Measurements from ENCODE around the gene NCKIPSD.
A peak's percentile ranks its signal among the peaks of the same experiment; 100 is the strongest.

The NCKIPSD gene

GRCh38 chr3:48636149-48636655 lies 49.5 kb downstream of the NCKIPSD start:
- no peak for TF ChIP-seq GATA1 (IDR thresholded peaks at IDR 0.05; ENCODE audit: low read depth, low read length)
- TF ChIP-seq POLR2A (IDR thresholded peaks at IDR 0.05; ENCODE audit: low read length), result no peak
- no peak for DNase-seq

- peak; percentile 58 for TF ChIP-seq POLR2A (IDR thresholded peaks at IDR 0.05; ENCODE audit: low read length)
- no peak for TF ChIP-seq GATA1 (IDR thresholded peaks at IDR 0.05; ENCODE audit: low read depth, low read length)
- peak; percentile 96 to 97 for DNase-seq
These were observed 50.3 kb downstream of the NCKIPSD start, which contains the start of gene SLC26A6 for GRCh38 chr3:48635222-48636021. TSS of gene SLC26A6 (minus strand) at chr3:48635461. CDS start at chr3:48635393, 68 bp downstream.

GRCh38 chr3:48634661-48635221 lies 51.0 kb downstream of the NCKIPSD start:
- peak; percentile 61 to 64 for DNase-seq

GRCh38 chr3:48633743-48634142 lies 52.0 kb downstream of the NCKIPSD start:
- TF ChIP-seq GATA1 (IDR thresholded peaks at IDR 0.05; ENCODE audit: low read depth, low read length) (no peak), POLR2A (IDR thresholded peaks at IDR 0.05; ENCODE audit: low read length) (no peak)
- DNase-seq, result no peak

More at GRCh38 chr3:48634661-48635221, 51.0 kb downstream of the NCKIPSD start:
- TF ChIP-seq POLR2A (IDR thresholded peaks at IDR 0.05; ENCODE audit: low read length) (no peak), GATA1 (IDR thresholded peaks at IDR 0.05; ENCODE audit: low read depth, low read length) (no peak)

GRCh38 chr3:48633256-48633655 lies 52.5 kb downstream of the NCKIPSD start:
- TF ChIP-seq POLR2A (IDR thresholded peaks at IDR 0.05; ENCODE audit: low read length) (no peak), GATA1 (IDR thresholded peaks at IDR 0.05; ENCODE audit: low read depth, low read length) (no peak)
- no peak for DNase-seq

- no peak for DNase-seq
These were observed 53.9 kb downstream of the NCKIPSD start for GRCh38 chr3:48631516-48632448.

GRCh38 chr3:48630833-48631232 lies 54.9 kb downstream of the NCKIPSD start:
- DNase-seq, result no peak
- TF ChIP-seq GATA1 (IDR thresholded peaks at IDR 0.05; ENCODE audit: low read depth, low read length), result no peak
- no peak for TF ChIP-seq POLR2A (IDR thresholded peaks at IDR 0.05; ENCODE audit: low read length)

More at GRCh38 chr3:48631516-48632448, 53.9 kb downstream of the NCKIPSD start:
- TF ChIP-seq POLR2A (IDR thresholded peaks at IDR 0.05; ENCODE audit: low read length) (no peak), GATA1 (IDR thresholded peaks at IDR 0.05; ENCODE audit: low read depth, low read length) (no peak)

- no peak for DNase-seq
- no peak for TF ChIP-seq GATA1 (IDR thresholded peaks at IDR 0.05; ENCODE audit: low read depth, low read length)
- no peak for TF ChIP-seq POLR2A (IDR thresholded peaks at IDR 0.05; ENCODE audit: low read length)
These were observed 55.3 kb downstream of the NCKIPSD start for GRCh38 chr3:48630407-48630806.

GRCh38 chr3:48629894-48630293 lies 55.8 kb downstream of the NCKIPSD start:
- TF ChIP-seq GATA1 (IDR thresholded peaks at IDR 0.05; ENCODE audit: low read depth, low read length) (no peak), POLR2A (IDR thresholded peaks at IDR 0.05; ENCODE audit: low read length) (no peak)
- no peak for DNase-seq

- DNase-seq, result no peak
- TF ChIP-seq GATA1 (IDR thresholded peaks at IDR 0.05; ENCODE audit: low read depth, low read length) (no peak), POLR2A (IDR thresholded peaks at IDR 0.05; ENCODE audit: low read length) (no peak)
These were observed 57.3 kb downstream of the NCKIPSD start for GRCh38 chr3:48628277-48629017.

- DNase-seq, result no peak
- no peak for TF ChIP-seq POLR2A (IDR thresholded peaks at IDR 0.05; ENCODE audit: low read length)
- TF ChIP-seq GATA1 (IDR thresholded peaks at IDR 0.05; ENCODE audit: low read depth, low read length), result no peak
These were observed 60.1 kb downstream of the NCKIPSD start for GRCh38 chr3:48625600-48625999.

GRCh38 chr3:48624767-48625166 lies 60.9 kb downstream of the NCKIPSD start:
- no peak for DNase-seq
- no peak for TF ChIP-seq GATA1 (IDR thresholded peaks at IDR 0.05; ENCODE audit: low read depth, low read length)
- no peak for TF ChIP-seq POLR2A (IDR thresholded peaks at IDR 0.05; ENCODE audit: low read length)

All from erythroblast (primary cell).